GDM1 (cell line): ENCODE data around the gene SLC23A2.

Experiments used
- DNase-seq: peaks from one replicate; lab custom pipeline; 2025; lab: John Stamatoyannopoulos, UW

Gene SLC23A2

DNA sequence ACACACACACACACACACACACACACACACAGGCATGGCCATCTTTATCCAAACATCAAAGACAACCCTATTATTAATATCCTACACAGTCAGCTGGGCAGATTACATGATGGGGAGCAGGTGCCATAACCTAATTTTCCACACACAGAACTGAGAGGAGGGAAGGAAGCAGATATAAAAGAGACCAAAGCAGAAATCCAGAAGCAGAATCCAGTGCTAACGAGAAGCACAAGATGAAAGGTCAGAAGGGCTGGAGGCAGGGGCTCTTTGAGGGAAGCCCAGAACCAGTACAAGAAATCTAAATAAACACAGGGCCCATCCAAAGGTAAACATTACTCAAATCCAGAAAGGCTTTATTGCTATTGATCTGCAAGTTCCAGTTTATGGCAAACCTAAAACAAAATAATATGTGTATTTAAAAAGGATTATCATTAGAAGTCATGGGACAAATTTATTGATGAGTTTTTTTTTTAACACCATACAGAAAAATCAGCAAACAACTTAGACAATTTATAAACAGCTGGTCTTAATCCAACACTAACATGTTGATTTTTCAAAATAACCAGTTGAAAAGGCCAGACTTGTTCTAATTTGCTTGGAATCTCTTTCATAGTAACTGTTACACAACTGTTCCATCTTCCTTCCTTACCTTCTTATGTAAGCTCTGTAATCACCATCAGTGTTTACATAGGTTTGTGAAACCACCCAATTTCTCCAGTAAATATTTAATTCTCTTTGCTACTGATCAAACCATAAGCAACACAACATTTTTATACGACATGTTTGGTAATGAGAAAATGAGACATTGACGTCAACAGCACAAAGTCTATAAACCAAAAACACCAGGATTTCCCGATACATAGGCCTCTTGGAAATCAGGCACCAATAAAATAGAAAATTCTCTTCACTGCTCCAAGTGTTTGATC, 34.2 kb downstream of the SLC23A2 start:
- no peak for DNase-seq

DNA sequence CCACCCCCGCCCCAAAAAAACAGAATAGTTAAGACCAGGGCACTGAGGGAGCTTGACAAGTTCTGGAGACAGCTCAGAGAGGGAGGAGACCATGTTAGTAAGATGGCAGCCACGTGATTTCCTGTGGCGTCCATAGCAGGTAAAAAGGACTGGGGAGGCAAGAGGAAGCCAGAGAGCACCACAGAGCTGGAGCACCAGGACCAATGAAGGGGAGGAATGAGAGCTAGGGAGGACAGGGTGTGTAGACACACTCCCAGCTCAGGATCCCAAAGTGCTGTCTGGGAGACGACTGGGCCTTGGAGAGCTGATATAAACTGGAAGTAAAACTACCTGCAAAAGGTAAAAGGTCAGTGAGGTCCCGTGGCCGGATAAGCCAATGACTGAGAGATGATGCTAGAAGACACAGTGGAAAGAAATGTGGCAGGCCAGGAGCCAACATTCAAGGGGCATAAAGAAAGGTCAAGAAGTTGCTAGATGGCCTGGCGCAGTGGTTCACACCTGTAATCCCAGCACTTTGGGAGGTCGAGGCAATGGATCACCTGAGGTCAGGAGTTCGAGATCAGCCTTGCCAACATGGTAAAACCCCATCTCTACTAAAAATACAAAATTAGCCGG, 39.0 kb downstream of the SLC23A2 start:
- no peak for DNase-seq

DNA sequence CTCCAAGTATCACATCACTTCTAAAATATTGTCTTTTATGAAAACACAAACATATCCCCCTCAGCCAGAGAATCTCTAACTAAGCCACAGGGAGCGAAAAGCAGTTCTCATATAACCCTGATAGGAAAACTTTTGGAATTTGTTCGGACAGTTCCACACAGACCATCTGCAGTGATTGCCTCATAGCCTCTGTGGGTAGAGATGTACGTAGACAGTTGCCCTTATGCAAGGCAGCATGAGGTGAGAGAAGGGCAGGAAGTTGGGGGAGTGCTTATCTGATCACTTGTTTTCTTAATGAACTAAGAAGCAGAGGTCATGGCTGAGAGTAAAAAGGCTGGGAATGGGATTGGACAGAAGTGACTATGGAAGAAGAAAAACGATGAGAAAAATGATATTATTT, 39.6 kb downstream of the SLC23A2 start:
- no peak for DNase-seq

DNA sequence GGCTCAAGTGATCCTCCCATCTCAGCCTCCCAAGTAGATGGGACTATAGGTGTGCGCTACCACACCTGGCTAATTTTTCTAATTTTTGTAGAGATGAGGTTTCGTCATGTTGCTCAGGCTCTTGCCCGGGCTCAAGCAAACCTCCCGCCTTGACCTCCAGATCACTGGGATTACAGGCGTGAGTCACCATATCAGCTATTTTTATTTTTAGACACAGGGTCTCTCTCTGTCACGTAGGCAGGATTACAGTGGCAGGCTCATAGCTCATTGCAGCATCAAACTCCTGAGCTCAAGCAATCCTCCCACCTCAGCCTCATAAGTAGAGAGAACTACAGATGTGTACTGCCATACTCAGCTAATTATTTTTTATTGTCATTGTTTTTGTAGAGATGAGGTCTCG, 41.7 kb downstream of the SLC23A2 start:
- DNase-seq = no peak

DNA sequence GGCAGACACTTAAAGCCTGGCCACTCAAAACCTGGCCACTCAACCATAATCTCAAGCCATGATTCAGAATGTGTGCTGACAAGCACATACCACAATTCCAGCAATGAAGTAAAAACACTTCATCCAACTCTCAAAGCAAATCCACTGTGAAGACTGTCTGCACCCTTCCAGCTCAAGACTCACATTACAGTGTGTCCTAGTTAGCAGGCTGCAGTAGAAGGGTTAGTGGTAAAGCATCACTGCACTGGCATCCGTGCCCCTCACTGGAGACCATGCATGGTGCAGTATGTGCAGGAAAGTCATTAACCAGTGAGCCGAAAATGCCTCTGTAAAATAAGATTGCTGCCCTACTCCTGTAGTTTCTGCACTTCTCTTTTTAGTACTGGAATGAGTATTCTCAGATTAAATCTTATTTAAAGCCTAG, 43.4 kb downstream of the SLC23A2 start:
- no peak for DNase-seq

DNA sequence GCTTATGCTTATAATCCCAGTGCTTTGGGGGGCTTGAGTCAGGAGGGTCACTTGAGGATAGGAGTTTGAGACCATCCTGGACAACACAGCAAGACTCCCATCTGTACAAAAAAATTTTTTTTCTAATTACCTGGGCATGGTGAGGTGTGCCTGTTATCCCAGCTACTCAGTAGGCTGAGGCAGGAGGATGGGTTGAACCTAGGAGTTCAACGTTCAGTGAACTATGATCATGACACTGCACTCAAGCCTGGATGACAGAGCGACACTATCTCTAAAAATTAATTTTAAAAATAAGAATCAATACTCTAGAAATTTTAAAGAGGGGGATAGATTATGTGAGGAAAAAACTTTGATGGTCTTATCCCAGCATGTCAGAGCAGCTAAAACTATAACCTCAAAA, 44.1 kb downstream of the SLC23A2 start:
- no peak for DNase-seq

DNA sequence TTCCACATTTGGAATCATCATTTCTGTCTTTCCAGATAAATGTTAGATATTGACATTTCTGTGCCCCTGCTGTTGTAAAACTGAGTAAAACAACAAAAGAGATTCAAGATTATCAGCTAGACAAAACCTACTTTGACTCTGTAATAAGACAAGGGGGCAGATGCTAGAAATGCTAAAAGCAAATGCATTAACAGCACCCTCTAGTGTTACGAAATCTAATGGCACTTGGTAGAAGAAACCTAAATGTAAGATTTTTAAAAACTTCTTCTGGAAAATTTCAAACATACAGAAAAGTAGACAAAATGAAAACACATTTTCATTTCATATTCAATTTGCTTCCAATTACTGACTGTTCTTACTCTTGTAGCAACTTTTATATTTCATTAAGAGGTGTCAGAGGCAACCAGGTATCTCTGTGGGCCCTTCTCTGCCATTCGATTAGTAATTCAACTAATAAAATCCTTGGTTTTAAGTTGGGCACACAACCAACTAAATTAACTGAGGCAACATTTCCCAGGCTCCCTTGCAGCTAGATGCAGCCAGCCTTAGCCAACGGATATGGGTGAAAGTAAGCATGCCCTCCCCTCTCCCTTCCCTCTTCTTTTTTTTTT, 45.0 kb downstream of the SLC23A2 start:
- DNase-seq = peak; percentile 36

DNA sequence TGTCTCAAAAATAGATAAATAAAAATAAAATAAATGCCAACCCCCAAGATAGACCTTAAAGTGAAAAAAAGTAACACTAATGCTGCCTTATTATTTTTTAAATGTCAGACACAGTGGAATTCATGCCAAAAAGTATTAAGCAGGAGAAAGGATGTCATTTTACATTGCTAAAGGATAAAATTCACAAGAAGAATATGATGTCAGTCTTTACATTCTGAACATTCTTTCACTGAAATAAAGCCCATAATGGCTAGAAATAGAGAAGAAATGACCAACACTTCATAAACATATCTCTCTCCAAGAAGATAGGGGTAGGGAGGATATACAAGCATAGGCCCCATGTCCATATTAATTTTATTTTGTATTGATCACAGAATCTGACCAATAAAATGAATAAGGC, 47.4 kb downstream of the SLC23A2 start:
- DNase-seq = no peak

DNA sequence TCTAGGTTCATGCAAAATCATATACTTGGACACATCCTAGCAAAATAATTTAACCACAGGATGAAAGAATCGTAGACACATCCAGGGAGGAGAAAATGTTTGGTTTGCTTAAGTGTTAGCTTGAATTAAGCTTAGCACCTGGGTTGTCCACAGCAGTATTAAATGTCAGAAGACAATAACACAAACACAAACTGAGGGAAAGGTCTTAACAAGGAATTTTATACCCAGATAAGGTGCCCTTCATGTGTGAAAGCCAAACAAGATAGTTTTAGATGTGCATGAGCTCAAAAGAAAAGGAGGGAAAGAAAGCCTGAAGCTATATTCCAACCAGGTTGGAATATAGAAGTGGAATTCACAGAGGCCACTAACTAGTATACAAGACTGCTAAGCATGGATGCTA, 49.1 kb downstream of the SLC23A2 start:
- DNase-seq = no peak

DNA sequence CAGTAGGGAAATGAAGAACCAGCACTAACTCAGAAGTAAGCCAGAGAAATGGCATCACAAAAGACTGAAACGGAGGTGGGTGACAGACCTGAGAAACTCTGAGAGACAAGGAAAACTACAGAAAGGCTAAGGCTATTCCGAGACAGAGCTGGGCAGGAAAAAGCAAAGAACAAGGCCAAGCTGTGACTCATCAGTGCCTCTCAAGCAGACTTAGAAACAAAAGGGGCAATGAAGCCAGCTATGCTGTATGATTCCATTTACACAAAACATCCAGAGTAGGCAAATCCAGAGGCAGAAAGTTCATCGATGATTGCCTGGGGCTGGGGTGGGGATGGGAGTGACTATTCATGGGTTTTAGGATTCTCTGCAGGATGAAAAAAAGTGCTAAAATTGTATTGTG, 50.0 kb downstream of the SLC23A2 start:
- no peak for DNase-seq

DNA sequence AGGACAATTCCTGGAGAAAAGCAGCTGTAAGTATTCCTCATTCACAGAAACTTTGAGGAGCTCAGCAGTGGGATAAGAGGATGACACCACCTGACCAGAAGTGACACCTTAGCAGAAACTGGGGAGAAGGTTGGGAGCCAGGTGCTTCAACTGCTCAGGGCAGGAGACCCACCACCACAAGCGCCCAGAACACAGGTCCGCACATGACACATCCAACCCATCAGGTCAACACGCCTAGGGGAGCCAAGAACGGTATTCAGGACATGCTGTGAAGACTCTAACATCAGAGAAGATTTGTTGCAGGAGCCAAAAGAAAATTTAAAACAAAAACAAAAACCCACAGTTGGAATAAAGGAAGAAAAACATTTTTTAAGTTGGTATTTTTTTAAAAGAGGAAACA, 50.5 kb downstream of the SLC23A2 start:
- no peak for DNase-seq

DNA sequence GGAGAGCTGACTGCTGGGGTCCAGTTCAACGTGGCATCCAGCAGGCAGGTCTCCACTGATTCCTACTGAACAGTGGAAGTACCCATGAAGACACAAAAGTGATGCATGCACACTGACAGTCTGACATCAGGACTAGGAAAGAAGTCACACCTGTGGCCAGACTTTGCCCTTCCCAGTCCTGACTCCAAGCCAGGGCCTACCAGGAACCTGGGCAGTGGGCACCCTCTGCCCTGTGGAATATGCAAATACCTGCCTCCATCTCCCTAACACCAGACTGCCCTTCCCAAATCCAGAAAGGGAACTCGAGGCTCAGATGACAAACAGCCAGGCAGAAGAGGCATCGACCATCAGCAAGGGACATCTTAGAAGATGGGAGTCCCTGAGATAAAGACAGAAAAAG, 50.9 kb downstream of the SLC23A2 start:
- no peak for DNase-seq

DNA sequence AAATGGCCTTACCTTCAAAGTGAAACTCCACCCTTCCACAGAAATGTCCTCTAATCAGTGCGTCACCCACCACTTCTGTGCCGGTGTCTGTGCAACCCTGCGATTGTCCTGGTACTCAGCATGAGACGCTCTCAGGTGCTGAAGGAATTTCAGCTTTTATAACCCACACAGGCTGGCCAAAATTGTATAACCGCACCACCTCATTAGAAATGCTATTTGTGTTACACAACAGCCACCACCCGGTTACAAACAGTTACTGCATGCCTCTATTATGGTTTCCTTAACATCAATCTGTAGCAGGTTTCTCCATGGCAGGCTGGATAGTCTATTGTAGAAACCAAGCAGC, 51.5 kb downstream of the SLC23A2 start:
- DNase-seq = no peak

DNA sequence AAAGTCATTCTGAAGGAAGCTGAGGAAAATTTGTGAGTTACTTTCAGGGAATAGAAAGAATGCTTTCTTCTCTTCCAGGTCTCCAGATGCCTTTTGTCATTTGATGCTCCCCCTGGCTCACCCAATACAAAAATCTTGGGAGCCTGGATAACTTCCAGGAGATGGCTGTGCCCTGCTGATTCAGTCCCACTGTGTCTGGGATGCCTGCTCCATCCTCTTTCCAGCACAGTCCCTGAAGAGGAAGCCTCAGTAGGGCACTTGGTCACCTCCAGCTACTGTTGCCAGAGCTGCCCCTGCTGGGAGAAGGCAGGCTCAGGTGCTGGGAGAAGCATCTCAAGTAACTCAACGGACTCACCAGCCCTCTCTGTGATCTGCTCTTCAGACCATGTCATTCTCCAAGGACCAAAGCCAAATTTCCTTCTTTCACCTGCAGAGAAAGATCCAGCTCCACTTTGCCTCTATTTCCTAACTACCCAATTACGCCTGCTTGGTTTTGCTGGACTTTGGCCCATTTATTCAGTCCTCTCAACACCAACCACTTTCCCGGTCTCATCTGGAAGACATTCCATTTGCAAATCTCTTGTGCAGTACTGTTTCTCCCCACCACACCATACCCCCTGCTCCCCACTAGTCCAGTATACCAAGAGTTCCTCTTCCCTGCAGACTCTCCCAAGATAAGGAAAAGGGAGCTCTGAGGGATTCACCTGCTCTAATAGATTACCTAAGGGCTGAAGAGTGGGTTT, 53.3 kb downstream of the SLC23A2 start:
- no peak for DNase-seq

DNA sequence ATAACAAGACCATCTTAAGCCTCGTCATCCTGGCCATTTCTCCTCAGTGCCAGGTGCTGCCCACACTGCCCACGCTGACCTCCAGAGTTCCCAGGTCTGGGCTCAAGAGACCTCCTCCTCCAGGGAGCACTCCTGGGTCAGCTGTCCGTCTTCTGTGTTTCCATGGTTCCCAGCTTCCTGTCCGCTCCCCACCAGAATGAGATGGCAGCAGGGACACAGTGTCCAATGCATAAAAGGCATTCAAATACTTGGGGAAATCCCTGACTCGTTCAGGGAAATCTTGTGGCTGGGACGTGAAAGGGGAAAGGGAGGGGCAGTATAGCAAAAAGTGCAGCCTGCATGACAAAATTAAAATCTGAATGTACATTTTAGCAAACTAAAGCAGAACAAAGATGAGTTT, 54.3 kb downstream of the SLC23A2 start:
- no peak for DNase-seq

DNA sequence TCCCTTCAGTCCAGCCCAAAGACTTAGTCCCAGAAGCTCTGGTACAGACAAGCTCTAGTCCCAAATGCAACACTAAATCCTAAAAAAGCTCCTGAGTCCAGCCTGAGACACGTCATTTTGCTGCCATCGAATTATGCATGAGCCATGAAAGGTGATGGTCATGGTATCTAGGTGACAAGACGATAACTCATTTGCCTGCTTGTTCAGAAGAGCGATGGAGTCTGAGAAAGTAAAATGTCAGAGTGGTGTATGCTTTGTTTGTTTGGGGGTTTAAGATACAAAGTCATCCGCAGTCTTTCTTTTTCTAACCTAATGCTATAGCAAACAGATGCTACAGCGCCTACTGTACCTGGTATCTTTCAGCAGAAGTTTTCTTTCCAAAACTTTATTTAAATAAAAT, 54.7 kb downstream of the SLC23A2 start:
- DNase-seq = no peak

DNA sequence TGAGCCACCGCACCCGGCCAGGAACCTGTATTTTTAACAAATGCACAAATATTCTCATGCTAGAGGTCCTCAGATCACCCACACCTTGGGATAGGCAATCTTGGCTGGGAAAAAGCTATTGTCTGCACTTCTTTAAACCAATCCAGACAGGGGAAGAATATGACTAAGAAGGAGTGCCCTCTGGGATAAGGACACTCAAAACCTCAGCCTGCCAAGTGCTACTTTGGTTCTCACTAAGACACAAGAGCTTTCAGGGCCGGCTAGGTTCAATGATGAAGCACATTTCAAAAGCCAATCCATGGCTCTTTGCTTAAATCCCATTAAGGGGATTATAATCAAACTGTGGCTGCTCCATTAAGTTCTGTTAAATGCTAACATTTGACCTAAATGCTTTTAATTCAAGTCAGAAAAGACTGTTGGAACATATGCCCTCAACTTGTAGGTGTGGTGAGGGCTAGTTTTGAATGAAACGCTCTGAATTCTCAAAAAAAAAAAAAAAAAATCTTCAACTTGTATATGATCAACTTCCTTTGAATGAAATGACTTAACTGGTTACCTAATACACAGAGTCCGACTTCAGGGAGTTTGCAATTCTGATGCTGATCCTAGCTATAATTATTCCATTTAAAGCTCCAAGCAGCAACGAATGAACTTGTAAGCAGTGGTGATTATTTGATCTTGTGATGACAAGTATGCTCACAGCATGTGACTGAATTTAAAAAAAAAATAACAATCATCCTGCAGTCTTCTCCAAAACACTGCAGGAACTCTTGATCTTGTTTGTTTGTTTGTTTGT, 56.6 kb downstream of the SLC23A2 start:
- no peak for DNase-seq

DNA sequence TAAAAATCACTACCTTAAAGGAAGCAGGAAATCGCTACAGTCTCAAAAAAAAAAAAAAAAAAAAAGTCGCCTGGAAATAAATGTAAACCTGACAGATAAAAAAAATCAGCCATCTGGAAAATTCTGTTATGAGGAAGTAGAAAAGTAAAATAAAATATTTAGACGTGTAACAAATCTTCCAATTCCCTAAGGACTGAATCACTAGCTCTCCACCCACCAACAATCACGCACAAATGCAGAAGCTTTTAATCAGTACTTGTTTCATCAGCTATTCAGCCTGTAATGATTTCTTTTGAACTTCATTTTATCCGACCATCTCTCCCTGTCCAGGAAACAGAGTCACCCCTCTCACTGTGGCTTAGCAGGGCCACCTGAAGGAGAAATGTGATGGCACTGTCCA, 59.0 kb downstream of the SLC23A2 start:
- DNase-seq = no peak

DNA sequence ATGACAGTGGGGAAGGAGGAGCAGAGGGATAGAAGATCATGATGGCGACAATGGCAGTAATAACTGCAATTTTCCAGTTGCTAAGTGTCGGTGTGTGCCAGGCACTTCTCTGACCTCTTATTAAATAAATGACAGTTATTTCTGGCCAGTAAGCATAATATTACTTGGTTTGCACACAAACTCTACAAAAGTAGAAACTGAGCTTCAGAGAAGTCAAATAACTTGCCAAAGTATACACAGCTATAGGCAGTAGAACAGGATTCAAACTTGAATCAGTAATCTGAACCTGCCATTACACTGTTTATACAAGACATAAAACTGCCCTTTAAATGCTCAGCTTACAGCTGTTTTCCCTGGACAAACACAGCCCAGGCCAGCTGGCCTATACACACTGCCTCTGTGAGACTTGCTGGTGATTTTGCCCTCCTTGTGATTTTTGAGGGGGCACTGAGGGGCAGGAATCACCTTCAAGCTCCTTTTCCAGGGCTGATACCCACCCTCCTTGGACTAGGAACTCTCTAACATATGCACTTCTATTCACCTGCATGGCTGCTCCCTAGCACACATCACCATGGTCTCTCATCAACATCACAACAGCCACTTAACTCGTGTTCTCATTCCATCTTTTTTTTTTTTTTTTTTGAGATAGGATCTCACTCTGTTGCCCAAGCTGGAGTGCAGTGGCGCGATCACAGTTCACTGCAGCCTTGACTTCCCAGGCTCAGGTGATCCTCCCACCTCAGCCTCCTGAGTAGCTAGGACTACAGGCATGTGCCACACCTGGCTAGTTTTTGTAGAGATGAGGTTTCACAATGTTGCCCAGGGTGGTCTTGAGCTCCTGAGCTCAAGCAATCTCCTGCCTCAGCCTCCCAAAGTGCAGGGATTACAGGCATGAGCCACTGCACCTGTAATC, 63.6 kb downstream of the SLC23A2 start:
- no peak for DNase-seq

DNA sequence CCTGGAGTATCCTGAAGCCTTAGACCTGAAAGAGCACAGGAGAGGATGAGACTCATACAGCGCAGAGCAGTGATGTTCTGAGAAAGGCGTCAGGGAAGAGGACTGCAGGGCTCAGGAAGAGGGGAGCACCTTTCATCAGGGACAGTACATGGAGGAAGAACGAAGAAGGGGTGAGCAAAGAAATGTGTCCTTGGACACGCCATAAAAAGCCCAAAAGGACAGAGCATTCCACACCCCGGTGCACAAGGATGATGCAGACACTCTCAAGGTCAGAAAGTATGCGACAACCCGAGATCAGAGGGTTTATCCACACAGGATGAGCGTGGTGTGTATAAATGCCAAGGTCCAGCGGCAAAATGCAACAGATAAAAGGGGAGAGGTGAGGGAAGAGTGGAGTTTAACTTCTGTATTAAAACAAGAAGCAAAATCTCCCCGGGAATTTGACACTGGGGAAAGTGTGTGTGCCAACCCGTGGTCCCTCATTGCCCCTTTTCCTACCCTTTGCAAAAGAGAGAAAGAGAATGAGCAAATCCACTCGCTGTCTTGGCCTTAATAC, 64.4 kb downstream of the SLC23A2 start:
- no peak for DNase-seq
